GM12878 (cell line): ENCODE measurements around the gene EFCC1. TPM values are rescaled to one million over a fixed set of nuclear protein-coding genes. Genes with fewer than 3 reads are reported as not detected.
A peak's percentile ranks its signal among the peaks of the same experiment; 100 is the strongest.

Experiments used
- ATAC-seq: fragments of 200-7000 bp; cut with Tn5 transposase; 3 replicates; pipeline ENCODE4 v1.9.1; 2020; ENCODE audit warnings: mild to moderate bottlenecking, moderate library complexity
- BruUV-seq: library from RNA; stranded (reverse); fragments of 400-500 nt; replicated peaks from 2 replicates; lab custom pipeline; 2021; lab: Mats Ljungman, UMichigan
- CTCF ChIA-PET: fragments of 300-600 bp; sonication (Branson Sonifier 250); formaldehyde crosslinking; extraction: SDS; loops from one replicate; lab custom pipeline; 2021; ENCODE audit warnings: inconsistent platforms; lab: Yijun Ruan, JAX
- POLR2A ChIA-PET: fragments of 350-600 bp; formaldehyde crosslinking; extraction: SDS; loops from one replicate; lab custom pipeline; 2021; ENCODE audit warnings: inconsistent platforms; lab: Charles Lee
- RAD21 ChIA-PET: fragments of 300-600 bp; sonication (Branson Sonifier 250); formaldehyde crosslinking; loops from one replicate; lab custom pipeline; 2023; ENCODE audit warnings: antibody characterized with exemption; ENCODE audit not compliant: unreplicated experiment; lab: Charles Lee
- SMC1A ChIA-PET: fragments of 300-600 bp; sonication (Branson Sonifier 250); formaldehyde crosslinking; loops from one replicate; lab custom pipeline; 2023; ENCODE audit not compliant: unreplicated experiment, uncharacterized antibody; lab: Charles Lee
- DNase-seq: peaks from one replicate; pipeline ENCODE4 v3.0.0-alpha.2; 2011; ENCODE audit warnings: low read depth, low spot score
- FAIRE-seq: peaks from 3 replicates; lab custom pipeline; 2011; peaks lifted over from hg19 to GRCh38; lab: Jason Lieb, UNC
- H2AFZ ChIP-seq: 2 replicates; pipeline ENCODE4 v1.6.0; 2011; ENCODE audit warnings: low read depth, low read length, control low read depth; ENCODE audit not compliant: control insufficient read depth
- H3K27ac ChIP-seq: 2 replicates; pipeline ENCODE4 v1.5.1; 2011; ENCODE audit warnings: control low read depth; ENCODE audit not compliant: control insufficient read depth, insufficient read depth
- H3K27me3 ChIP-seq, 2 experiments: replicated peaks in 1 of 2; 2 replicates each; pipeline versions ENCODE4 v1.6.0 to v1.6.1; 2011; ENCODE audit warnings: low read length in 1 of 2; ENCODE audit not compliant: control insufficient read depth in 2 of 2, insufficient read depth in 2 of 2
- H3K36me3 ChIP-seq, 2 experiments: 2 replicates each; pipeline ENCODE4 v1.5.1; 2011; ENCODE audit warnings: low read length in 1 of 2; ENCODE audit not compliant: control insufficient read depth in 2 of 2, insufficient read depth in 2 of 2
- H3K4me1 ChIP-seq: 2 replicates; pipeline ENCODE4 v1.6.1; 2011; ENCODE audit warnings: mild to moderate bottlenecking, low read length, moderate library complexity, mixed read lengths; ENCODE audit not compliant: control insufficient read depth, insufficient read depth
- H3K4me2 ChIP-seq: 2 replicates; pipeline ENCODE4 v1.6.0; 2011; ENCODE audit warnings: control low read depth; ENCODE audit not compliant: control insufficient read depth, insufficient read depth
- H3K4me3 ChIP-seq: fragments of 200-600 bp; sonication (generic); 2 replicates; pipeline ENCODE4 v1.5.1; 2016
- H3K79me2 ChIP-seq: 2 replicates; pipeline ENCODE4 v1.6.0; 2011; ENCODE audit warnings: low read length; ENCODE audit not compliant: control insufficient read depth, insufficient read depth
- H3K9ac ChIP-seq: 2 replicates; pipeline ENCODE4 v1.8.0; 2011; ENCODE audit warnings: low read length, control low read depth, mixed read lengths; ENCODE audit not compliant: control insufficient read depth, insufficient read depth
- H3K9me3 ChIP-seq: replicated peaks from 3 replicates; pipeline ENCODE4 v1.5.1; 2011; ENCODE audit warnings: mild to moderate bottlenecking, low read length; ENCODE audit not compliant: control insufficient read depth, insufficient read depth
- H4K20me1 ChIP-seq: 2 replicates; pipeline ENCODE4 v1.6.0; 2011; ENCODE audit not compliant: control insufficient read depth, insufficient read depth
- CREM ChIP-seq: IDR thresholded peaks from 2 replicates; pipeline ENCODE4 v1.6.1; 2014; ENCODE audit warnings: antibody characterized with exemption, low read depth
- CTCF ChIP-seq, 3 experiments: IDR thresholded peaks in 2 of 3; conservative IDR thresholded peaks in 1 of 3; 2 replicates each; pipeline ENCODE4 v1.5.1; 2011; ENCODE audit warnings: low read depth in 3 of 3, low read length in 3 of 3, mild to moderate bottlenecking in 3 of 3, control low read depth in 2 of 3, moderate library complexity in 2 of 3, inconsistent platforms in 1 of 3, mixed read lengths in 1 of 3; ENCODE audit not compliant: control insufficient read depth in 2 of 3, insufficient read depth in 1 of 3; ENCODE audit errors: extremely low read depth in 1 of 3
- EP300 ChIP-seq, 2 experiments: fragments of 150-350 bp in 1 of 2; IDR thresholded peaks; 2 replicates each; pipeline ENCODE4 v1.6.1; 2011 to 2012; ENCODE audit warnings: low read depth in 2 of 2, low read length in 2 of 2, borderline replicate concordance in 1 of 2, improper control_type of control experiment in 1 of 2, inconsistent platforms in 1 of 2; ENCODE audit not compliant: control insufficient read depth in 1 of 2
- FOXK2 ChIP-seq: fragments of 450-650 bp; IDR thresholded peaks from 2 replicates; pipeline ENCODE4 v1.6.1; 2017; ENCODE audit warnings: mild to moderate bottlenecking, moderate library complexity
- RAD21 ChIP-seq: IDR thresholded peaks from 2 replicates; pipeline ENCODE4 v1.6.1; 2011; ENCODE audit warnings: mild to moderate bottlenecking, low read depth, low read length, moderate library complexity; ENCODE audit not compliant: insufficient read depth
- ZBED1 ChIP-seq: IDR thresholded peaks from 2 replicates; pipeline ENCODE4 v1.6.1; 2016; ENCODE audit warnings: borderline replicate concordance
- WGBS: methylation state at CpG from one replicate; pipeline ENCODE4 v1.1.6; 2016; ENCODE audit warnings: low lambda C conversion rate; ENCODE audit not compliant: insufficient replicate concordance, insufficient coverage; ENCODE audit errors: missing lambda C conversion rate; 5-methylcytosine and 5-hydroxymethylcytosine counted together
- in situ Hi-C: fragments of 300-500 bp; cut with MboI; formaldehyde crosslinking; loops from 9 replicates; pipeline ENCODE4 v1.14.3; 2018; ENCODE audit warnings: mixed read lengths
- intact Hi-C: fragments of 100-400 bp; cut with micrococcal nuclease; formaldehyde crosslinking; loops from one replicate; pipeline ENCODE4 v1.14.2; 2022; ENCODE audit not compliant: unreplicated experiment
- polyA plus RNA-seq, 11 experiments: library from polyadenylated mRNA; depleted of rRNA in 4 of 11; unstranded in 6 of 11; stranded (reverse) in 5 of 11; fragments of >200 nt; fragmentation: Nextera tagmentation in 4 of 11; fragmentation: Illumina TruSeq in 1 of 11; extraction: Ambion mirVana in 4 of 11; extraction: Trizol in 1 of 11; gene quantifications; 1 replicate in 1 of 11; 2 replicates in 10 of 11; pipeline versions ENCODE4 v1.2.1 to v1.2.3, GENCODE V29; 2011 to 2016; ENCODE audit warnings: inconsistent platforms in 2 of 11, missing spikeins in 2 of 11, low read depth in 1 of 11
- total RNA-seq, 4 experiments: library from RNA; depleted of rRNA in 3 of 4; stranded (reverse); fragments of >200 nt in 3 of 4; fragmentation: Illumina TruSeq in 1 of 4; extraction: Trizol in 1 of 4; gene quantifications; 2 replicates each; pipeline versions ENCODE4 v1.2.1 to v1.2.3, GENCODE V29; 2013 to 2021

Gene EFCC1
- total and polyA plus RNA-seq, 10 of the 15 experiments (the other 5 are each of a cell fraction or from before 2014, with no cell fraction given), result not detected

GRCh38 chr3:129023909-129024308 lies 22.8 kb downstream of the EFCC1 start:
- Histone ChIP-seq H3K4me3 (no peak overlapping the region), H3K4me1 (peaks cover 5% of the 10 kb centered on the region), H3K36me3 (no peaks in the 10 kb centered on the region), H3K9ac (no peak overlapping the region), H3K9me3 (no peaks in the 10 kb centered on the region), H3K27ac (no peak overlapping the region), H2AFZ (no peak overlapping the region), H4K20me1 (no peaks in the 10 kb centered on the region), H3K79me2 (no peaks in the 10 kb centered on the region), H3K27me3 (peaks cover 0 to 4% of the 10 kb centered on the region in 2 experiments; a peak in 1 of 4 replicates), H3K4me2 (no peak overlapping the region)
- SMC1A ChIA-PET, result no interaction called here
- TF ChIP-seq CTCF (IDR thresholded peaks at IDR 0.05 in 2 of 3, conservative IDR thresholded peaks at IDR 0.05 in 1 of 3; ENCODE audit: control insufficient read depth in 2 of 3, extremely low read depth in 1 of 3, insufficient read depth in 1 of 3, low read depth in 3 of 3, low read length in 3 of 3) (peak in 2 of 3 experiments; percentile 17 to 31; a peak in 2 of 6 replicates), ZBED1 (no peak), FOXK2 (no peak), EP300 (IDR thresholded peaks at IDR 0.05; ENCODE audit: borderline replicate concordance in 1 of 2, control insufficient read depth in 1 of 2, low read depth in 2 of 2, low read length in 2 of 2) (no peak), CREM (no peak), RAD21 (peak; percentile 27; the same call in 1 of the 2 replicates)
- no peak for DNase-seq
- no peak for FAIRE-seq
- CTCF ChIA-PET, result no interaction called here
- BruUV-seq, result no TSS peak
- in situ Hi-C loops (no loop called here), intact Hi-C loops (no loop called here)
- POLR2A ChIA-PET, result no interaction called here
- RAD21 ChIA-PET, result no interaction called here
- ATAC-seq, result no peak
- 3% methylated on average over 2 of the region's 2 CpGs for WGBS
